Dermis microvascular lymphatic vessel endothelial cell (primary cell): Measurements from ENCODE around the gene OR51D1. TPM values are rescaled to one million over a fixed set of nuclear protein-coding genes. Genes with fewer than 3 reads are reported as not detected.

Source experiments
- DNase-seq, 2 donors: peaks; one replicate each; pipeline versions ENCODE4 v3.0.0 to v3.0.0-alpha.2; 2010; ENCODE audit warnings: low read depth in 2 of 2
- total RNA-seq: library from RNA; depleted of rRNA; stranded (reverse); fragments of >200 nt; gene quantifications from 2 replicates; pipeline ENCODE4 v1.2.1, GENCODE V29; 2014

OR51D1 gene
- total RNA-seq, 1 donor from 2014 or later, result not detected

DNA sequence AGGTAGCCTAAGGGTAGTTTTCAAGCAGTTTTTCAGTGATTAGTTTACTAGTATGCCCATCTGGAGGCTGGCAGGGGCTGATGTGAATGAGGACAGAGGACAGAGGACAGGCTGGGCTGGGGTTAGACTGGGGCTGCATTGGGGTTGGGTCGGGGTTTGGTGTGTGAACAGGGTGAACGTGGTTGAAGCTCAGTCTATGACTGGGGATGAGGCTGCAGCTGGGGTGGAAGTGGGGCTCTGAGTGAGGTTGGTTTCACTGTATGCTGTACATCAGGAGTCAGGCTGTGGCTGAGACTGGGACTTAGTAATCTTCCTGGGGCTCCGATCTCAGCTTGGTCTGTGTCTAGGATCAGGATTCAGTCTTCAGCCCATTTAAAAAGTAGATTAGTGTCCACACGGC lies 7.0 kb downstream of the OR51D1 start:
- no peak for DNase-seq

- DNase-seq, result no peak
Measured at GRCh38 chr11:4645974-4646373, 8.7 kb downstream of the OR51D1 start.

GRCh38 chr11:4647766-4648165 lies 10.5 kb downstream of the OR51D1 start:
- DNase-seq, result no peak

DNA sequence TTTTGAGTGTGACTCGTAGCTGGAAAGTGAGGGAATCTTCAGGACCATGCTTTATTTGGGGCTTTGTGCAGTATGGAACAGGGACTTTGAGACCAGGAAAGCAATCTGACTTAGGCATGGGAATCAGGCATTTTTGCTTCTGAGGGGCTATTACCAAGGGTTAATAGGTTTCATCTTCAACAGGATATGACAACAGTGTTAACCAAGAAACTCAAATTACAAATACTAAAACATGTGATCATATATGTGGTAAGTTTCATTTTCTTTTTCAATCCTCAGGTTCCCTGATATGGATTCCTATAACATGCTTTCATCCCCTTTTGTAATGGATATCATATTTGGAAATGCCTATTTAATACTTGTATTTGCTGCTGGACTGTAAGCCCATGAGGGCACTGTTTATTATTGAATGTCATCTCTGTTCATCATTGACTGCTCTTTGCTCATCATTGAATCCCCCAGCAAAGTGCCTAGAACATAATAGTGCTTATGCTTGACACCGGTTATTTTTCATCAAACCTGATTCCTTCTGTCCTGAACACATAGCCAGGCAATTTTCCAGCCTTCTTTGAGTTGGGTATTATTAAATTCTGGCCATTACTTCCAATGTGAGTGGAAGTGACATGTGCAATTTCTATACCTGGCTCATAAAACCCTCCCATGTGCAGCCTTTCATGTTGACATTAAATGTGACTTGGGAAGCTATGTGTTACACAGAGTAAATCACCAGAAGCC lies 17.5 kb downstream of the OR51D1 start:
- no peak for DNase-seq

- no peak for DNase-seq
Measured at GRCh38 chr11:4658629-4659445, 21.6 kb downstream of the OR51D1 start.

DNA sequence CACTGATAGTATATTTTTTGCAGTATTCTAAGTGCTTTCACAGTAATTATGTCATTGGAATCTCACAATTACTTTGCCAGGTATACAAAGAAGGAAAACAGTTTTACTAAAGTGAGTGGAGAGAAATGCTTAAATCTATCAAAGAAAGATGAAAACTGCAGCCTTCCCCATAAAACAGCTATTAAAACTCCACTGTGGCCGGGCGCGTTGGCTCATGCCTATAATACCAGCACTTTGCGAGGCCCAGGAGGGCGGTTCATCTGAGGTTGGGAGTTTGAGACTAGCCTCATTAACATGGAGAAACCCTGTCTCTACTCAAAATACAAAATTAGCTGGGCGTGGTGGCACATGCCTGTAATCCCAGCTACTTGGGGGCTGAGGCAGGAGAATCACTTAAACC lies 25.6 kb downstream of the OR51D1 start:
- DNase-seq, result no peak

DNA sequence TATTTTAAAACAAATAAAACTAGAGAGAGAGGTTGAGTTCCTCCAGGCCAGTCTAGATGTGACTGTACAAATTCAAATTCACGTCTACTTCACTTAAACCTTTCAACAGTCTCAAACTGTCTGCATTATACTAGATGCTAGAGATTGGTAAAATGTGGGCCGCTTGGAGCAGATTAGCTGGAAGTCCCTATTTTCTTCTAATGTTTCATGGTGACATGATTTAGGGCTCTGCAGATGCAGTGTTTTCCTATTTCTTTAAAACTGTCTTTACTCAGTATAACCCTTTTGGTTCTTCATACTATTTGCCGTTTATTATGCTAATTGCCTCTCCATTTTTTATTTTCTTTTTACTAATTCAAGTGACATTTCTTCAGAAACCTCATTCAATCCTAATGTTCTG lies 26.9 kb downstream of the OR51D1 start:
- no peak for DNase-seq

GRCh38 chr11:4664786-4665185 lies 27.5 kb downstream of the OR51D1 start:
- no peak for DNase-seq

GRCh38 chr11:4665424-4665823 lies 28.1 kb downstream of the OR51D1 start:
- DNase-seq, result no peak

- DNase-seq, result no peak
Measured at GRCh38 chr11:4671741-4672140, 34.5 kb downstream of the OR51D1 start.

DNA sequence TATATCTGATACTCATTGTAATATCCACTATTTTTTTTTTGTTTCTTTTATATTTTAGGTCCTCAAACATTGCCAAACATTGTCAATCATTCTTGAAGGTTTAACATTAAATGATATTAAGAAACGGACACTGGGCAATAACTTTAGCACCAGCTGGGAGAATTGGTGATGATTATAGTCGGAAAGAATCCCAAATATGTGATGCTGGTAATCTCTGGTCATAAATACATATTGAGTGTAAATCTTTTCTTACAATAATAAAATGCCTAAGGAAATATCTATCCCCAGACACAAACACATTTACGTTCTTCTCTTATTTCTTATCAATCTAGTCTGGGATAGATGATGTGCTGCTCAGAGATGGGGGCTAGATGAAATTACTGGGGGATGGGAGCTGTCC lies 35.2 kb downstream of the OR51D1 start:
- no peak for DNase-seq

DNA sequence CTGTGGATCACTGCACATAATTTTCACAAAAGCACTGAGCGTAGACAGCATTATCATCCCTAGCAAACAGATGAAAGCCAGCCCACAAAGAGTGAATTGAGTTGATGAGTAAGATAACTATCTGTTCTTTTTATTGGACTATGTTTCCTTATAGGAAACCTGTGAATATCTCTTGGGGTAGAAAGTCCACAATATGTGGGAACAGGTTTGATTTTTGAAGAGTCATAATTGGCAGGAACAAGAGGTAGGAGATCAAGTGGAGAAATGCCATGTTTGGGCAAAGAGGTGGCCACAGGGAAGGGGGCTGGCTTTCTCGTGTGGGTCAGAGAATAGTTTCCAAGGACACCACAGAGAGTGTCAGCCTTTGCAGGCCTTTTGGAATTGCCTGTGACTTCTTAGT lies 36.5 kb downstream of the OR51D1 start:
- DNase-seq, result no peak

DNA sequence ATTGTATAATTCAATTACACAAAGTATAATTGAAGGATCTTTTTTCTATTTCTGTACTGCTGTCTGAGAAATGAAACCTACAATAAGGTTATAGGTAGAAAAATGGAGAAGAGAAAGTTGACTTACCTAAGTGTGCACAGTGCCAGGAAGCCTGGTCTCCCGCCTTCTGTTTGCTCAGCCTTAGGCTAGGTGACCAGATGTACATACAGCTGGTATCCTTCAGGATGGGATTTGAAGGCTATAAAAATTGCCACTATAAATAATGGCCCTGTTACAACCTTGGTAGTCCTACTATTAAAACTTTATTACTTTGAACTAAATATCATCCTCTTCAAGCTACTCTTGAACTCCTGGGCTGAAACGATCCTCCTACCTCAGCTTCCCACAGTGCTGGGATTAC lies 40.7 kb downstream of the OR51D1 start:
- DNase-seq, result no peak

- no peak for DNase-seq
Measured at GRCh38 chr11:4680341-4680740, 43.1 kb downstream of the OR51D1 start.

- DNase-seq, result no peak
Measured at GRCh38 chr11:4682623-4683419, 45.5 kb downstream of the OR51D1 start.

GRCh38 chr11:4684631-4685285 lies 47.5 kb downstream of the OR51D1 start:
- no peak for DNase-seq

Other genes starting within 250 kb of the OR51D1 start
- 25.9 and 29.1 TPM in 2 replicates for gene TRIM21, start 243.8 kb upstream of the OR51D1 start, total RNA-seq
- gene OR52K2, start 188.2 kb upstream of the OR51D1 start, total RNA-seq, result not detected in 2 replicates
- gene OR52K1, start 154.8 kb upstream of the OR51D1 start, total RNA-seq, result not detected in 2 replicates
- gene OR52M1, start 92.3 kb upstream of the OR51D1 start, total RNA-seq, result not detected in 2 replicates
- gene OR52I2, start 55.7 kb upstream of the OR51D1 start, total RNA-seq, result not detected in 2 replicates
- not detected in 2 replicates for gene OR52I1, start 43.4 kb upstream of the OR51D1 start, total RNA-seq
- 7.4 and 10.1 TPM in 2 replicates for gene TRIM68, start 29.2 kb upstream of the OR51D1 start, total RNA-seq
- gene OR51E1, start 6.5 kb downstream of the OR51D1 start, total RNA-seq, result not detected in 2 replicates
- gene OR51E2, start 60.4 kb downstream of the OR51D1 start, total RNA-seq, result not detected in 2 replicates
- gene MMP26, start 67.3 kb downstream of the OR51D1 start, total RNA-seq, result not detected in 2 replicates
- gene OR51F1, start 132.5 kb downstream of the OR51D1 start, total RNA-seq, result not detected in 2 replicates
- gene OR52R1, start 166.9 kb downstream of the OR51D1 start, total RNA-seq, result not detected in 2 replicates
- not detected in 2 replicates for gene OR51F2, start 183.8 kb downstream of the OR51D1 start, total RNA-seq
- not detected in 2 replicates for gene OR51S1, start 211.7 kb downstream of the OR51D1 start, total RNA-seq
- not detected in 2 replicates for gene OR51T1, start 244.4 kb downstream of the OR51D1 start, total RNA-seq